Hepatocyte (in vitro differentiated cells): ENCODE data around the gene CBX5.

Experiments used
- EZH2 ChIP-seq: fragments of 200-600 bp; sonication (generic); IDR thresholded peaks from 2 replicates; pipeline ENCODE4 v1.6.1; 2016; ENCODE audit warnings: antibody characterized with exemption, mild to moderate bottlenecking, borderline replicate concordance
- EZH2phosphoT487 ChIP-seq: fragments of 200-600 bp; sonication (generic); IDR thresholded peaks from one replicate; pipeline ENCODE4 v1.6.1; 2018; ENCODE audit warnings: antibody characterized with exemption, mild to moderate bottlenecking, low read depth, moderate library complexity; ENCODE audit not compliant: unreplicated experiment, severe bottlenecking
- TF ChIP-seq, protein P1 (sequence below): fragments of 200-600 bp; sonication (generic); IDR thresholded peaks from 2 replicates; pipeline ENCODE4 v1.5.1; 2016; ENCODE audit warnings: antibody characterized with exemption, mild to moderate bottlenecking; ENCODE audit not compliant: poor library complexity

DNA sequence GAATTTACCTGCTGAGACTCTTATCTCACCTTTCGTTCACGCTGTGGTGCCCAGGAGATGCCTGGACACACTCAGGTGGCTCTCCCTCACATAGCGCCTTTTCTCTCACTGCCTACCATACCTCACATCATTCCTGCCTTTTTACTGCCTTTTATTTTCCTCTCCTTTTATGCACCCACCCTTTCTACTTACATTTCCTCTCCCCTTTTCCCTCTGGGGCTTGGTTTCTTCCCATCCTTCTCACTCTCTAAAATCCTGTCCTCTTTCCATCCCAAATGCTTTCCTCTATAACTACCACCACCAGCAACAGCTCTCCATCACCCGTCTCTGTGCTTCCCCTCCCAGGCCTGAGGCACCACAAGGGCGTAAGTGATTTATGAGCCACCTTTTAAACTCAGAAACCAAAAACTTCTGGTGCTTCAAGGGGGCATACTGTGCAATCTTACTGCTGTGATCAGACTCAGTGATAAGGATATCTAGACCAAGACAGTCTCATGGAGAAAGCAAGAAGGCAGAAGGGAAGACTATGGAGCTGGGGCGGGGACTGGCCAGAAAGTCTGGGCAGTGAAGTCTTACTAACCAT, 58.4 kb downstream of the CBX5 start:
- TF ChIP-seq, protein P1, sequence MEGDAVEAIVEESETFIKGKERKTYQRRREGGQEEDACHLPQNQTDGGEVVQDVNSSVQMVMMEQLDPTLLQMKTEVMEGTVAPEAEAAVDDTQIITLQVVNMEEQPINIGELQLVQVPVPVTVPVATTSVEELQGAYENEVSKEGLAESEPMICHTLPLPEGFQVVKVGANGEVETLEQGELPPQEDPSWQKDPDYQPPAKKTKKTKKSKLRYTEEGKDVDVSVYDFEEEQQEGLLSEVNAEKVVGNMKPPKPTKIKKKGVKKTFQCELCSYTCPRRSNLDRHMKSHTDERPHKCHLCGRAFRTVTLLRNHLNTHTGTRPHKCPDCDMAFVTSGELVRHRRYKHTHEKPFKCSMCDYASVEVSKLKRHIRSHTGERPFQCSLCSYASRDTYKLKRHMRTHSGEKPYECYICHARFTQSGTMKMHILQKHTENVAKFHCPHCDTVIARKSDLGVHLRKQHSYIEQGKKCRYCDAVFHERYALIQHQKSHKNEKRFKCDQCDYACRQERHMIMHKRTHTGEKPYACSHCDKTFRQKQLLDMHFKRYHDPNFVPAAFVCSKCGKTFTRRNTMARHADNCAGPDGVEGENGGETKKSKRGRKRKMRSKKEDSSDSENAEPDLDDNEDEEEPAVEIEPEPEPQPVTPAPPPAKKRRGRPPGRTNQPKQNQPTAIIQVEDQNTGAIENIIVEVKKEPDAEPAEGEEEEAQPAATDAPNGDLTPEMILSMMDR = no peak
- TF ChIP-seq EZH2phosphoT487 = no peak
- TF ChIP-seq EZH2 = no peak
